ENCODE results near the gene NXPE4.

The NXPE4 gene

GRCh38 chr11:114551060-114551459 lies 44.5 kb downstream of the NXPE4 start:
- Histone ChIP-seq H3K4me1 (ENCODE audit: control insufficient read depth, low read depth, low read length) (no peaks in the 10 kb centered on the region), H3K36me3 (ENCODE audit: control insufficient read depth, low read depth, low read length) (no peaks in the 10 kb centered on the region), H3K4me3 (ENCODE audit: low read length) (no peak overlapping the region), H3K9ac (ENCODE audit: low read length) (no peak overlapping the region), H3K27me3 (ENCODE audit: control insufficient read depth, insufficient read depth, low read length) (no peaks in the 10 kb centered on the region), H3K9me3 (ENCODE audit: control insufficient read depth, low read depth, low read length) (no peaks in the 10 kb centered on the region), H3K27ac (ENCODE audit: low read length) (no peak overlapping the region)

- Histone ChIP-seq H3K27me3 (ENCODE audit: control insufficient read depth, insufficient read depth, low read length) (no peaks in the 10 kb centered on the region), H3K9ac (ENCODE audit: low read length) (no peak overlapping the region), H3K27ac (ENCODE audit: low read length) (no peak overlapping the region), H3K9me3 (ENCODE audit: control insufficient read depth, low read depth, low read length) (no peaks in the 10 kb centered on the region), H3K36me3 (ENCODE audit: control insufficient read depth, low read depth, low read length) (no peaks in the 10 kb centered on the region), H3K4me3 (ENCODE audit: low read length) (no peak overlapping the region), H3K4me1 (ENCODE audit: control insufficient read depth, low read depth, low read length) (no peaks in the 10 kb centered on the region)
These were observed 69.9 kb downstream of the NXPE4 start for GRCh38 chr11:114525682-114526081.

DNA sequence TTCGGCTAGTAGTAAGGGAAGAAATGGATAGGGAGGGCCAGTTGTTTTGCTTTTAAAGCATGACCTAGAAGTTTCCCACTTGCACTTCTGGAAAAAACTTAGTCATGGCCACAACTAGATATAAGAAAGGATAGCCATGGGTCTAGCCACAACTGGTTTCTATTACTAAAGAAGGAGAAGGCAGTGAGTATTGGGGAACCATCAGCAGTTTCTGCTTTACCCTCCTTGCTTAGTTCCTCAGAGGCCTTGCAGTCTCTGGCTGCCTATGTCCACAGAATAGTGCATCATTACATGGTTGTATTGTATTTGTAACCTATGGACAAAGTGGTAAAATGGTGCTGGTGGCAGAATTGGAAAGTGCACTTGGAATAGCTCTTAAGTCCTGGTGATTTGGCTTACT lies 71.5 kb downstream of the NXPE4 start:
- H3K9me3 ChIP-seq (ENCODE audit: control insufficient read depth, low read depth, low read length): no peaks in the 10 kb centered on the region
- no peak overlapping the region for H3K9ac ChIP-seq (ENCODE audit: low read length)
- no peaks in the 10 kb centered on the region for H3K36me3 ChIP-seq (ENCODE audit: control insufficient read depth, low read depth, low read length)
- H3K4me1 ChIP-seq (ENCODE audit: control insufficient read depth, low read depth, low read length): no peaks in the 10 kb centered on the region
- no peak overlapping the region for H3K27ac ChIP-seq (ENCODE audit: low read length)
- no peak overlapping the region for H3K4me3 ChIP-seq (ENCODE audit: low read length)
- H3K27me3 ChIP-seq (ENCODE audit: control insufficient read depth, insufficient read depth, low read length): no peaks in the 10 kb centered on the region

DNA sequence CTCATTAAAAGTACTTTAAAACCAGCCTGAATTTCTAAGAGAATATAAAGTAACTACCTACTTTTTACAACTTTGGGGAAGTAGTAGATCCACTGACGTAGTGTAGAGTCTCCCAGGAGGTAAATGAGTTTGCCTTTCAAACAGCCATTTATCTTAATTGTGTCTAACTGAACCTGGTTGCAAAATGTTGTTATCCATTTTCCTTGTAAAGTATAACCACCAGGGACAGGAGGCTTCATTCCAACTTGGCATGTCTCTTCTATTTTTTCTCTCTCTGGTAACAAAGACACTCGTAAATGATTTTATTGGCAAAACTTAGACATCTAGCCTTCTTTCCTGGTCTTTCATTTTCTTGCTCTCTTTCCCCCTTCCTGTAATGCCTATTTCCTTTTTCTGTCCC lies 72.8 kb downstream of the NXPE4 start:
- Histone ChIP-seq H3K9ac (ENCODE audit: low read length) (no peak overlapping the region), H3K9me3 (ENCODE audit: control insufficient read depth, low read depth, low read length) (no peaks in the 10 kb centered on the region), H3K27me3 (ENCODE audit: control insufficient read depth, insufficient read depth, low read length) (no peaks in the 10 kb centered on the region), H3K4me3 (ENCODE audit: low read length) (no peak overlapping the region), H3K4me1 (ENCODE audit: control insufficient read depth, low read depth, low read length) (no peaks in the 10 kb centered on the region), H3K27ac (ENCODE audit: low read length) (no peak overlapping the region), H3K36me3 (ENCODE audit: control insufficient read depth, low read depth, low read length) (no peaks in the 10 kb centered on the region)
